HL-60/S4 treated with phorbol 12-myristate 13-acetate at 8.2 ng/mL for 4 days and 3 days (cell line): Measurements from ENCODE around the gene PLEKHH3.

Experiments used
- in situ Hi-C: fragments of 300-500 bp; cut with MboI; formaldehyde crosslinking; loops from 2 replicates; pipeline ENCODE4 v1.15.0; 2022; ENCODE audit warnings: low sequenced_read_pairs

Gene PLEKHH3

GRCh38 chr17:42687707-42688320 lies 11.0 kb upstream of the PLEKHH3 start:
- in situ Hi-C loops: no loop called here

GRCh38 chr17:42686520-42687128 lies 9.8 kb upstream of the PLEKHH3 start:
- in situ Hi-C loops: no loop called here

- in situ Hi-C loops: no loop called here
Measured at GRCh38 chr17:42685831-42686230, 9.0 kb upstream of the PLEKHH3 start.

- in situ Hi-C loops: no loop called here
Measured at GRCh38 chr17:42684929-42685556, 8.2 kb upstream of the PLEKHH3 start.

GRCh38 chr17:42683407-42684034 lies 6.7 kb upstream of the PLEKHH3 start:
- in situ Hi-C loops: no loop called here

- in situ Hi-C loops: no loop called here
Measured at GRCh38 chr17:42682722-42683403, 6.1 kb upstream of the PLEKHH3 start.

GRCh38 chr17:42681976-42682721 lies 5.4 kb upstream of the PLEKHH3 start, which contains the start of gene CNTNAP1:
CNTNAP1 (plus strand) TSS chr17:42682531; CDS start chr17:42682830, 299 bp downstream.
- in situ Hi-C loops: no loop called here

- in situ Hi-C loops: no loop called here
Measured at GRCh38 chr17:42680331-42680808, 3.6 kb upstream of the PLEKHH3 start.

- in situ Hi-C loops: no loop called here
Measured at GRCh38 chr17:42679492-42680330, 2.9 kb upstream of the PLEKHH3 start.

- in situ Hi-C loops: no loop called here
Measured at GRCh38 chr17:42678951-42679491, 2.2 kb upstream of the PLEKHH3 start.

- in situ Hi-C loops: no loop called here
Measured at GRCh38 chr17:42677921-42678781, 1.4 kb upstream of the PLEKHH3 start.

GRCh38 chr17:42677012-42677857 lies 441 bp upstream of the PLEKHH3 start:
- in situ Hi-C loops: no loop called here

GRCh38 chr17:42675965-42676423 lies 800 bp downstream of the PLEKHH3 start:
- in situ Hi-C loops: no loop called here

GRCh38 chr17:42675348-42675964 lies 1.3 kb downstream of the PLEKHH3 start:
- in situ Hi-C loops: no loop called here

- in situ Hi-C loops: no loop called here
Measured at GRCh38 chr17:42674755-42675347, 1.9 kb downstream of the PLEKHH3 start.
